DND-41 (cell line): ENCODE results near the gene ARL13A.

Experiments used
- ATAC-seq: fragments of 200-7000 bp; cut with Tn5 transposase; 3 replicates; pipeline ENCODE4 v1.9.1; 2021; ENCODE audit warnings: low read depth; ENCODE audit not compliant: insufficient read depth
- DNase-seq: peaks from one replicate; pipeline ENCODE4 v3.0.0-alpha.2; 2020
- H2AFZ ChIP-seq: 2 replicates; pipeline ENCODE4 v1.6.0; 2012; ENCODE audit warnings: low read depth, low read length
- H3K27ac ChIP-seq: 2 replicates; pipeline ENCODE4 v1.5.1; 2012; ENCODE audit warnings: low read length, inconsistent platforms
- H3K27me3 ChIP-seq: fragments of 200-600 bp; sonication (generic); 2 replicates; pipeline ENCODE4 v1.6.0; 2012; ENCODE audit warnings: low read length, mild to moderate bottlenecking, inconsistent platforms; ENCODE audit not compliant: insufficient read depth, poor library complexity
- H3K36me3 ChIP-seq: 2 replicates; pipeline ENCODE4 v1.5.1; 2012; ENCODE audit warnings: low read length, inconsistent platforms; ENCODE audit not compliant: insufficient read depth
- H3K4me1 ChIP-seq: 2 replicates; pipeline ENCODE4 v1.5.1; 2012; ENCODE audit warnings: mild to moderate bottlenecking, low read length; ENCODE audit not compliant: insufficient read depth
- H3K4me2 ChIP-seq: 2 replicates; pipeline ENCODE4 v1.6.0; 2012; ENCODE audit warnings: mild to moderate bottlenecking, moderate library complexity, low read length, inconsistent platforms; ENCODE audit not compliant: insufficient read depth
- H3K4me3 ChIP-seq, 2 experiments: fragments of 200-600 bp in 1 of 2; shearing (Covaris generic) in 1 of 2; 2 replicates each; pipeline ENCODE4 v1.5.1; 2012 to 2016; ENCODE audit warnings: inconsistent platforms in 2 of 2, low read length in 2 of 2, mild to moderate bottlenecking in 2 of 2, low read depth in 1 of 2, moderate library complexity in 1 of 2
- H3K79me2 ChIP-seq: 2 replicates; pipeline ENCODE4 v1.6.0; 2012; ENCODE audit warnings: low read length, inconsistent platforms; ENCODE audit not compliant: insufficient read depth
- H3K9ac ChIP-seq: 2 replicates; pipeline ENCODE4 v1.6.0; 2012; ENCODE audit warnings: low read depth, mild to moderate bottlenecking, inconsistent platforms, low read length, moderate library complexity
- H3K9me3 ChIP-seq: 2 replicates; pipeline ENCODE4 v1.5.1; 2012; ENCODE audit warnings: low read length, moderate library complexity, mild to moderate bottlenecking, inconsistent platforms; ENCODE audit not compliant: insufficient read depth, severe bottlenecking
- H4K20me1 ChIP-seq: 2 replicates; pipeline ENCODE4 v1.6.0; 2012; ENCODE audit warnings: low read length; ENCODE audit not compliant: insufficient read depth
- EZH2 ChIP-seq: IDR thresholded peaks from 3 replicates; pipeline ENCODE4 v1.6.1; 2012; ENCODE audit warnings: borderline replicate concordance, low read depth, mild to moderate bottlenecking, moderate library complexity, low read length, inconsistent platforms; ENCODE audit not compliant: severe bottlenecking
- TF ChIP-seq, protein P1 (sequence below): IDR thresholded peaks from 2 replicates; pipeline ENCODE4 v1.5.1; 2012; ENCODE audit warnings: borderline replicate concordance, low read length, moderate library complexity, mild to moderate bottlenecking; ENCODE audit not compliant: poor library complexity, severe bottlenecking; ENCODE audit errors: extremely low read depth

Gene ARL13A

DNA sequence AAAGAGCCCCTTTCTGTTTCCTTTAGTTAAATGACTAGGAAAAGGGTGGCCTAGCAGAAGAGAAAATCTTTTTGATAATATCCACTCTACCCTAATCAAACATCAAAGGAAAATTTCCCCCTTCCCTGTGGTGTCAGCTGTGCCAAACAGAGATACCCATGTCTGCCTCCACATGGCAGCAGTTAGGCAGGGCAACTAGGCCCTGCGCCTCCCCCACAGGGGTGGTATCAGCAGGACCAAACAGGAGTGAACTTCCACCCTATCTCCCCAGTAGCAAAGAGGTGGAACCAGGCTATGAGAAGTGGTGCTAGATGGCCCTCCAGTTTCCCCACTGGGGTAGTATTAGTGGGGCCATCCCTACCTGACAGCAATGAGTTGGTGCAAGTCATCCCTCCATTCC, 21.0 kb upstream of the ARL13A start:
- Histone ChIP-seq H3K79me2 (no peaks in the 10 kb centered on the region), H3K27ac (no peak overlapping the region), H3K36me3 (no peaks in the 10 kb centered on the region), H3K4me2 (no peak overlapping the region), H3K4me1 (no peaks in the 10 kb centered on the region), H4K20me1 (no peaks in the 10 kb centered on the region), H2AFZ (no peak overlapping the region), H3K27me3 (no peaks in the 10 kb centered on the region), H3K9ac (no peak overlapping the region), H3K4me3 (no peak overlapping the region), H3K9me3 (no peaks in the 10 kb centered on the region)
- DNase-seq = no peak
- TF ChIP-seq EZH2 = no peak
- TF ChIP-seq, protein P1, sequence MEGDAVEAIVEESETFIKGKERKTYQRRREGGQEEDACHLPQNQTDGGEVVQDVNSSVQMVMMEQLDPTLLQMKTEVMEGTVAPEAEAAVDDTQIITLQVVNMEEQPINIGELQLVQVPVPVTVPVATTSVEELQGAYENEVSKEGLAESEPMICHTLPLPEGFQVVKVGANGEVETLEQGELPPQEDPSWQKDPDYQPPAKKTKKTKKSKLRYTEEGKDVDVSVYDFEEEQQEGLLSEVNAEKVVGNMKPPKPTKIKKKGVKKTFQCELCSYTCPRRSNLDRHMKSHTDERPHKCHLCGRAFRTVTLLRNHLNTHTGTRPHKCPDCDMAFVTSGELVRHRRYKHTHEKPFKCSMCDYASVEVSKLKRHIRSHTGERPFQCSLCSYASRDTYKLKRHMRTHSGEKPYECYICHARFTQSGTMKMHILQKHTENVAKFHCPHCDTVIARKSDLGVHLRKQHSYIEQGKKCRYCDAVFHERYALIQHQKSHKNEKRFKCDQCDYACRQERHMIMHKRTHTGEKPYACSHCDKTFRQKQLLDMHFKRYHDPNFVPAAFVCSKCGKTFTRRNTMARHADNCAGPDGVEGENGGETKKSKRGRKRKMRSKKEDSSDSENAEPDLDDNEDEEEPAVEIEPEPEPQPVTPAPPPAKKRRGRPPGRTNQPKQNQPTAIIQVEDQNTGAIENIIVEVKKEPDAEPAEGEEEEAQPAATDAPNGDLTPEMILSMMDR = no peak
- ATAC-seq = no peak

DNA sequence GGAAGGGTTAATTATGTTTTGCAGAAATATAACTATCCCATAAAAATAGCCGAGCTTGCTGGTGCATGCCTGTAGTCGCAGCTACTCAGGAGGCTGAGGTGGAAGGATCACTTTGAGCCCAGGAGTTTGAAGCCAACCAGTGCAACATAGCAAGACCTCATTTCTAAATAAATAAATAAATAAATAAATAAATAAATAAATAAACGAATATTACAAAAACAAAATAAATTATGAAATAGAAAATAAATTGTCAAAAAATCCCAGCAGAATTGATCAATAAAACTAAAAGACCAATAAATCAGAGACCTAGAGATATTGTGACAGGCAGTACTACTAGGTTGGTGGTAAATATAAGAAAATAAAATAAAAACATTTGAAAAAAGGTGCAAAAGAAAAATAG, 6.7 kb upstream of the ARL13A start:
- no peaks in the 10 kb centered on the region for H3K4me1 ChIP-seq
- H3K4me3 ChIP-seq = no peak overlapping the region
- no peaks in the 10 kb centered on the region for H3K79me2 ChIP-seq
- ATAC-seq (no peak), DNase-seq (no peak)
- no peak overlapping the region for H3K27ac ChIP-seq
- no peak overlapping the region for H3K4me2 ChIP-seq
- no peak overlapping the region for H3K9ac ChIP-seq
- no peaks in the 10 kb centered on the region for H4K20me1 ChIP-seq
- TF ChIP-seq, protein P1 = no peak
- TF ChIP-seq EZH2 = no peak
- H2AFZ ChIP-seq = no peak overlapping the region
- no peaks in the 10 kb centered on the region for H3K27me3 ChIP-seq
- H3K36me3 ChIP-seq = no peaks in the 10 kb centered on the region
- H3K9me3 ChIP-seq = no peaks in the 10 kb centered on the region

DNA sequence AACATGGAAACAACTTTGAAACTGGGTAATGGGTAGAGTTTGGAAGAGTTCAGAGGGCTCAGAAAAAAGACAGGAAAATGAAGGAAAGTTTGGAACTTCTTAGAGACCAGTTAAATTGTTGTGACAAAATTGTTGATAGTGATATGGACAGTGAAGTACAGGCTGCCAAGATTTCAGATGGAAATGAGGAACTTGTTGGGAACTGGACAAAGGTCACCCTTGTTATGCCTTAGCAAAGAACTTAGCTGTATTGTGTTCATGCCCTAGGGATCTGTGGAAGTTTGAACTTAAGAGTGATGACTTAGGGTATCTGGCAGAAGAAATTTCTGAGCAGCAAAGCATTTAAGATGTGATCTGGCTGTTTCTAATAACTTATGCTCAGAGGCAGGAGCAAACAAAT, 5.1 kb upstream of the ARL13A start:
- Histone ChIP-seq H3K9me3 (no peaks in the 10 kb centered on the region), H3K27me3 (no peaks in the 10 kb centered on the region), H3K9ac (no peak overlapping the region), H3K27ac (no peak overlapping the region), H3K4me3 (no peak overlapping the region), H3K4me2 (no peak overlapping the region), H3K79me2 (no peaks in the 10 kb centered on the region), H4K20me1 (no peaks in the 10 kb centered on the region), H3K36me3 (no peaks in the 10 kb centered on the region), H2AFZ (no peak overlapping the region), H3K4me1 (no peaks in the 10 kb centered on the region)
- no peak for ATAC-seq
- TF ChIP-seq, protein P1 = no peak
- DNase-seq = no peak

DNA sequence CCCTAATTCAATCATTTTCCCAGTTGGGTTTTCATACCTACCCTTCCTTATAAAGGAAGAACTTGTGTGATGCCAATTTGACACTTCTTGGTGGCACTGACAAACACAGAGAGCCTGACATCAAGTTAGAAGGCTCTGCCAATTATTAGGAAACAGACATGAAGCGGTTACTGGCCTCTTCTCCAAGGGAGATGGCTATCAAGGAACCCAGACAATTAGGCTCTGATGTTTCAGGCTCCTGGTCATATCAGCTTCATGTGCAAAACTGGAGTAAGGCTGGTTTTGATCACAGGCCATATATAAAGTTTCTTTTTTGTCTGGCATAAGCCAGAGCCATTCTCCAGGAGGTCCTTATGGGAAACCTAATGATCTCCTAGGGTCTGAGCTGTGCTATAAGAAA, 428 bp downstream of the ARL13A start:
- Histone ChIP-seq H3K36me3 (no peaks in the 10 kb centered on the region), H3K9me3 (no peaks in the 10 kb centered on the region), H2AFZ (no peak overlapping the region), H3K27ac (no peak overlapping the region), H4K20me1 (no peaks in the 10 kb centered on the region), H3K4me3 (no peak overlapping the region), H3K79me2 (no peaks in the 10 kb centered on the region), H3K4me2 (no peak overlapping the region), H3K4me1 (no peaks in the 10 kb centered on the region), H3K9ac (no peak overlapping the region), H3K27me3 (no peaks in the 10 kb centered on the region)
- ATAC-seq = no peak
- no peak for TF ChIP-seq EZH2
- TF ChIP-seq, protein P1 = no peak
- DNase-seq = no peak
